Liver (tissue), 9 donors: ENCODE measurements around the gene FADS3. TPM values are rescaled to one million over a fixed set of nuclear protein-coding genes. Genes with fewer than 3 reads are reported as not detected.

ENCODE experiments used
- DNase-seq: peaks from one replicate; pipeline ENCODE4 v3.0.0-alpha.2; 2017; ENCODE audit warnings: low spot score
- H3K27ac ChIP-seq, 2 donors: one replicate each; pipeline ENCODE4 v1.7.0; 2013; ENCODE audit warnings: inconsistent platforms in 2 of 2, low read length in 2 of 2, control low read depth in 1 of 2, low read depth in 1 of 2, mild to moderate bottlenecking in 1 of 2
- H3K27me3 ChIP-seq, 4 donors: one replicate each; pipeline versions ENCODE4 v1.6.1 to v1.7.0; 2013; ENCODE audit warnings: low read length in 3 of 4, inconsistent platforms in 1 of 4, mild to moderate bottlenecking in 1 of 4, moderate library complexity in 1 of 4; ENCODE audit not compliant: control insufficient read depth in 4 of 4, insufficient read depth in 4 of 4
- H3K36me3 ChIP-seq, 4 donors: one replicate each; pipeline versions ENCODE4 v1.6.1 to v1.7.0; 2013; ENCODE audit warnings: low read length in 3 of 4, mild to moderate bottlenecking in 3 of 4, low read depth in 1 of 4, moderate library complexity in 1 of 4; ENCODE audit not compliant: control insufficient read depth in 4 of 4, insufficient read depth in 3 of 4
- H3K4me1 ChIP-seq, 4 donors: one replicate each; pipeline versions ENCODE4 v1.6.1 to v1.7.0; 2013; ENCODE audit warnings: low read length in 3 of 4, mild to moderate bottlenecking in 3 of 4, moderate library complexity in 1 of 4; ENCODE audit not compliant: control insufficient read depth in 4 of 4, insufficient read depth in 4 of 4
- H3K4me3 ChIP-seq, 3 donors: one replicate each; pipeline versions ENCODE4 v1.6.1 to v1.7.0; 2013; ENCODE audit warnings: low read length in 3 of 3, control low read depth in 1 of 3, low read depth in 1 of 3, mild to moderate bottlenecking in 1 of 3
- H3K9ac ChIP-seq, 2 donors: one replicate each; pipeline ENCODE4 v1.7.0; 2013; ENCODE audit warnings: low read length in 2 of 2, mild to moderate bottlenecking in 2 of 2, moderate library complexity in 2 of 2, control low read depth in 1 of 2, low read depth in 1 of 2
- H3K9me3 ChIP-seq, 4 donors: one replicate each; pipeline versions ENCODE4 v1.6.1 to v1.7.0; 2013; ENCODE audit warnings: low read length in 3 of 4; ENCODE audit not compliant: control insufficient read depth in 4 of 4
- EGR1 ChIP-seq, 2 donors: IDR thresholded peaks; 2 replicates each; pipeline ENCODE4 v1.6.1; 2016 to 2018; ENCODE audit warnings: antibody characterized with exemption in 2 of 2, low read depth in 2 of 2
- HNF4A ChIP-seq, 2 donors: conservative IDR thresholded peaks; 2 replicates each; pipeline ENCODE4 v1.6.1; 2016; ENCODE audit warnings: antibody characterized with exemption in 2 of 2, mild to moderate bottlenecking in 2 of 2
- MAX ChIP-seq: IDR thresholded peaks from 2 replicates; pipeline ENCODE4 v1.6.1; 2016; ENCODE audit warnings: antibody characterized with exemption
- NR2F2 ChIP-seq: IDR thresholded peaks from 2 replicates; pipeline ENCODE4 v1.6.1; 2016; ENCODE audit warnings: antibody characterized with exemption
- RAD21 ChIP-seq, 2 donors: IDR thresholded peaks; 2 replicates each; pipeline ENCODE4 v1.6.1; 2016; ENCODE audit warnings: antibody characterized with exemption in 2 of 2, mild to moderate bottlenecking in 2 of 2
- RXRA ChIP-seq, 2 donors: IDR thresholded peaks; 2 replicates each; pipeline ENCODE4 v1.6.1; 2017 to 2018; ENCODE audit warnings: antibody characterized with exemption in 2 of 2, mild to moderate bottlenecking in 1 of 2
- TAF1 ChIP-seq: conservative IDR thresholded peaks from 2 replicates; pipeline ENCODE4 v1.6.1; 2016; ENCODE audit warnings: antibody characterized with exemption, mild to moderate bottlenecking
- WGBS: extraction: QIAGEN DNeasy Blood & Tissue Kit; methylation state at CpG from one replicate; pipeline ENCODE4 v1.1.7; 2013; 5-methylcytosine and 5-hydroxymethylcytosine counted together
- polyA plus RNA-seq, 2 donors: library from polyadenylated mRNA; stranded (reverse) in 1 of 2; unstranded in 1 of 2; fragments of 200-250 nt in 1 of 2; fragments of >200 nt in 1 of 2; fragmentation: Nextera tagmentation in 1 of 2; extraction: Ambion mirVana in 1 of 2; gene quantifications; one replicate each; pipeline versions ENCODE4 v1.2.1 to v1.2.3, GENCODE V29; 2013 to 2015
- total RNA-seq, 2 donors: library from RNA; depleted of rRNA; stranded (reverse); fragments of >200 nt; gene quantifications; one replicate each; pipeline ENCODE4 v1.2.3, GENCODE V29; 2014
- TF ChIP-seq, protein P1 (sequence below): IDR thresholded peaks from 2 replicates; pipeline ENCODE4 v1.6.1; 2016; ENCODE audit warnings: antibody characterized with exemption, mild to moderate bottlenecking
- TF ChIP-seq, protein P2 (sequence below): fragments of 150-350 bp; IDR thresholded peaks from 2 replicates; pipeline ENCODE4 v1.5.1; 2017; ENCODE audit warnings: improper control_type of control experiment, low read depth, low read length; ENCODE audit not compliant: missing input control
- TF ChIP-seq, protein P3 (sequence below): IDR thresholded peaks from 2 replicates; pipeline ENCODE4 v1.6.1; 2016; ENCODE audit warnings: antibody characterized with exemption
- donor health status: healthy.
- donor health status: healthy.
- donor health status: healthy.
- donor health status: healthy.
- donor health status: healthy.

Gene FADS3
- total and polyA plus RNA-seq, 4 donors = 8.3 to 13.6 (median 10.3) TPM

DNA sequence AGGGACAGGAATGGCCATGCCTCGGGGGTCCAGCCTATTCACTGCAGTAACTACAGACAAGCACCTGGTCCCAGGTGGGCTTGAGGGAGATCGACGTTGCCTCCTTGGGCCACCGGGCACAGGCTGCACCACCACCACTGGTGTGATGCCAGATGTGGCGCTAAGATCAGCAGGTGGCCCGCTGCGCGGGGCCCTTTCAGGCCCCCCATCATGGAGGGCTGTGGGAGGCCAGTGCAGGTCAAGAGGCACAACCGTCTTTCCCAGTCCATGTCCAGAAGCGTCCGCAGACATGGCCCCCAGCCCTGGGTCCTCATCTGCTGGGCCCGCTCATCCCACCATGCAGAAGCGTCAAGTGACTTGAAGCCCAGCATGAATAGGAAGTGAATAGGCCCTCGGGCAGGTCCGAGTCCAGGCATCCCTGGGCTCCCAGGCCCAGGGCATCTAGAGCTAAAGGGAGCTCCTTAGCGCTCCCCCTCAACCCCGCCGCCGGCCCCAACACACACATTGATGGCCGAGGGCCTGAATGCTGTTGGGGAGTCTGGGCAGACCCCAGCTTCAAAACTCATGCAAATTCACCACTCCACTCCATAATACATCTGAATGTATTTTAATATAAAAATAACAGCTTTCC is 18.3 kb downstream of the FADS3 start:
- TF ChIP-seq MAX = no peak
- TF ChIP-seq, protein P1, sequence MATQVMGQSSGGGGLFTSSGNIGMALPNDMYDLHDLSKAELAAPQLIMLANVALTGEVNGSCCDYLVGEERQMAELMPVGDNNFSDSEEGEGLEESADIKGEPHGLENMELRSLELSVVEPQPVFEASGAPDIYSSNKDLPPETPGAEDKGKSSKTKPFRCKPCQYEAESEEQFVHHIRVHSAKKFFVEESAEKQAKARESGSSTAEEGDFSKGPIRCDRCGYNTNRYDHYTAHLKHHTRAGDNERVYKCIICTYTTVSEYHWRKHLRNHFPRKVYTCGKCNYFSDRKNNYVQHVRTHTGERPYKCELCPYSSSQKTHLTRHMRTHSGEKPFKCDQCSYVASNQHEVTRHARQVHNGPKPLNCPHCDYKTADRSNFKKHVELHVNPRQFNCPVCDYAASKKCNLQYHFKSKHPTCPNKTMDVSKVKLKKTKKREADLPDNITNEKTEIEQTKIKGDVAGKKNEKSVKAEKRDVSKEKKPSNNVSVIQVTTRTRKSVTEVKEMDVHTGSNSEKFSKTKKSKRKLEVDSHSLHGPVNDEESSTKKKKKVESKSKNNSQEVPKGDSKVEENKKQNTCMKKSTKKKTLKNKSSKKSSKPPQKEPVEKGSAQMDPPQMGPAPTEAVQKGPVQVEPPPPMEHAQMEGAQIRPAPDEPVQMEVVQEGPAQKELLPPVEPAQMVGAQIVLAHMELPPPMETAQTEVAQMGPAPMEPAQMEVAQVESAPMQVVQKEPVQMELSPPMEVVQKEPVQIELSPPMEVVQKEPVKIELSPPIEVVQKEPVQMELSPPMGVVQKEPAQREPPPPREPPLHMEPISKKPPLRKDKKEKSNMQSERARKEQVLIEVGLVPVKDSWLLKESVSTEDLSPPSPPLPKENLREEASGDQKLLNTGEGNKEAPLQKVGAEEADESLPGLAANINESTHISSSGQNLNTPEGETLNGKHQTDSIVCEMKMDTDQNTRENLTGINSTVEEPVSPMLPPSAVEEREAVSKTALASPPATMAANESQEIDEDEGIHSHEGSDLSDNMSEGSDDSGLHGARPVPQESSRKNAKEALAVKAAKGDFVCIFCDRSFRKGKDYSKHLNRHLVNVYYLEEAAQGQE = no peak
- TF ChIP-seq, protein P2, sequence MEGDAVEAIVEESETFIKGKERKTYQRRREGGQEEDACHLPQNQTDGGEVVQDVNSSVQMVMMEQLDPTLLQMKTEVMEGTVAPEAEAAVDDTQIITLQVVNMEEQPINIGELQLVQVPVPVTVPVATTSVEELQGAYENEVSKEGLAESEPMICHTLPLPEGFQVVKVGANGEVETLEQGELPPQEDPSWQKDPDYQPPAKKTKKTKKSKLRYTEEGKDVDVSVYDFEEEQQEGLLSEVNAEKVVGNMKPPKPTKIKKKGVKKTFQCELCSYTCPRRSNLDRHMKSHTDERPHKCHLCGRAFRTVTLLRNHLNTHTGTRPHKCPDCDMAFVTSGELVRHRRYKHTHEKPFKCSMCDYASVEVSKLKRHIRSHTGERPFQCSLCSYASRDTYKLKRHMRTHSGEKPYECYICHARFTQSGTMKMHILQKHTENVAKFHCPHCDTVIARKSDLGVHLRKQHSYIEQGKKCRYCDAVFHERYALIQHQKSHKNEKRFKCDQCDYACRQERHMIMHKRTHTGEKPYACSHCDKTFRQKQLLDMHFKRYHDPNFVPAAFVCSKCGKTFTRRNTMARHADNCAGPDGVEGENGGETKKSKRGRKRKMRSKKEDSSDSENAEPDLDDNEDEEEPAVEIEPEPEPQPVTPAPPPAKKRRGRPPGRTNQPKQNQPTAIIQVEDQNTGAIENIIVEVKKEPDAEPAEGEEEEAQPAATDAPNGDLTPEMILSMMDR = no peak
- no peak for TF ChIP-seq NR2F2
- TF ChIP-seq RXRA (IDR thresholded peaks at IDR 0.05) = no peak
- H3K27me3 ChIP-seq = no peaks in the 10 kb centered on the region
- H3K9me3 ChIP-seq = no peaks in the 10 kb centered on the region
- H3K4me3 ChIP-seq = no peak overlapping the region
- no peaks in the 10 kb centered on the region for H3K4me1 ChIP-seq
- 91% methylated on average over 20 of the region's 20 CpGs for WGBS
- H3K9ac ChIP-seq = no peak overlapping the region
- no peak overlapping the region for H3K27ac ChIP-seq
- DNase-seq = no peak
- H3K36me3 ChIP-seq = no peaks in the 10 kb centered on the region

- TF ChIP-seq EGR1 (IDR thresholded peaks at IDR 0.05; ENCODE audit: low read depth in 2 of 2) (no peak), TAF1 (no peak), RAD21 (IDR thresholded peaks at IDR 0.05) (peak; percentile 79 to 87), NR2F2 (no peak), HNF4A (conservative IDR thresholded peaks at IDR 0.05) (no peak)
- TF ChIP-seq, protein P2 = peak; percentile 72
- TF ChIP-seq, protein P1 = no peak
- TF ChIP-seq, protein P3, sequence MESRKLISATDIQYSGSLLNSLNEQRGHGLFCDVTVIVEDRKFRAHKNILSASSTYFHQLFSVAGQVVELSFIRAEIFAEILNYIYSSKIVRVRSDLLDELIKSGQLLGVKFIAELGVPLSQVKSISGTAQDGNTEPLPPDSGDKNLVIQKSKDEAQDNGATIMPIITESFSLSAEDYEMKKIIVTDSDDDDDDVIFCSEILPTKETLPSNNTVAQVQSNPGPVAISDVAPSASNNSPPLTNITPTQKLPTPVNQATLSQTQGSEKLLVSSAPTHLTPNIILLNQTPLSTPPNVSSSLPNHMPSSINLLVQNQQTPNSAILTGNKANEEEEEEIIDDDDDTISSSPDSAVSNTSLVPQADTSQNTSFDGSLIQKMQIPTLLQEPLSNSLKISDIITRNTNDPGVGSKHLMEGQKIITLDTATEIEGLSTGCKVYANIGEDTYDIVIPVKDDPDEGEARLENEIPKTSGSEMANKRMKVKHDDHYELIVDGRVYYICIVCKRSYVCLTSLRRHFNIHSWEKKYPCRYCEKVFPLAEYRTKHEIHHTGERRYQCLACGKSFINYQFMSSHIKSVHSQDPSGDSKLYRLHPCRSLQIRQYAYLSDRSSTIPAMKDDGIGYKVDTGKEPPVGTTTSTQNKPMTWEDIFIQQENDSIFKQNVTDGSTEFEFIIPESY = no peak
- H3K27me3 ChIP-seq = no peaks in the 10 kb centered on the region
- H3K4me1 ChIP-seq = no peaks in the 10 kb centered on the region
- peaks cover 0 to 3% (median 0%) of the 10 kb centered on the region in 4 donors for H3K36me3 ChIP-seq
- no peak overlapping the region for H3K9ac ChIP-seq
- DNase-seq = peak; percentile 86
- WGBS = 15% methylated on average over 24 of the region's 24 CpGs
- no peaks in the 10 kb centered on the region for H3K9me3 ChIP-seq
- H3K27ac ChIP-seq = no peak overlapping the region
- no peak overlapping the region for H3K4me3 ChIP-seq
Observed at GRCh38 chr11:61871158-61871597, 20.2 kb downstream of the FADS3 start.
